ENCODE results near the gene OR4F17.
"Not testable (repeated sequence)": the region's sequence is repeated elsewhere in the genome, so short reads cannot be mapped to it uniquely, and the experiment has no call there.

OR4F17 gene, protein sequence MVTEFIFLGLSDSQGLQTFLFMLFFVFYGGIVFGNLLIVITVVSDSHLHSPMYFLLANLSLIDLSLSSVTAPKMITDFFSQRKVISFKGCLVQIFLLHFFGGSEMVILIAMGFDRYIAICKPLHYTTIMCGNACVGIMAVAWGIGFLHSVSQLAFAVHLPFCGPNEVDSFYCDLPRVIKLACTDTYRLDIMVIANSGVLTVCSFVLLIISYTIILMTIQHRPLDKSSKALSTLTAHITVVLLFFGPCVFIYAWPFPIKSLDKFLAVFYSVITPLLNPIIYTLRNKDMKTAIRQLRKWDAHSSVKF

GRCh38 chr19:106804-107203 is at the start of gene OR4F17:
Gene OR4F17, plus strand, starts transcription at chr19:107104. Its CDS starts 3,575 bp downstream, at chr19:110679.
- not testable (repeated sequence) for DNase-seq

DNA sequence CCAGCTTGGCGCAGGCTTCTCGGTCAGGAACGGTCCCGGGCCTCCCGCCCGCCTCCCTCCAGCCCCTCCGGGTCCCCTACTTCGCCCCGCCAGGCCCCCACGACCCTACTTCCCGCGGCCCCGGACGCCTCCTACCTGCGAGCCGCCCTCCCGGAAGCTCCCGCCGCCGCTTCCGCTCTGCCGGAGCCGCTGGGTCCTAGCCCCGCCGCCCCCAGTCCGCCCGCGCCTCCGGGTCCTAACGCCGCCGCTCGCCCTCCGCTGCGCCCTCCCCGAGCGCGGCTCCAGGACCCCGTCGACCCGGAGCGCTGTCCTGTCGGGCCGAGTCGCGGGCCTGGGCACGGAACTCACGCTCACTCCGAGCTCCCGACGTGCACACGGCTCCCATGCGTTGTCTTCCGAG is 36.1 kb upstream of the OR4F17 start:
- not testable (repeated sequence) for DNase-seq

- DNase-seq: not testable (repeated sequence)
These were observed 24.0 kb upstream of the OR4F17 start for GRCh38 chr19:82864-83263.

DNA sequence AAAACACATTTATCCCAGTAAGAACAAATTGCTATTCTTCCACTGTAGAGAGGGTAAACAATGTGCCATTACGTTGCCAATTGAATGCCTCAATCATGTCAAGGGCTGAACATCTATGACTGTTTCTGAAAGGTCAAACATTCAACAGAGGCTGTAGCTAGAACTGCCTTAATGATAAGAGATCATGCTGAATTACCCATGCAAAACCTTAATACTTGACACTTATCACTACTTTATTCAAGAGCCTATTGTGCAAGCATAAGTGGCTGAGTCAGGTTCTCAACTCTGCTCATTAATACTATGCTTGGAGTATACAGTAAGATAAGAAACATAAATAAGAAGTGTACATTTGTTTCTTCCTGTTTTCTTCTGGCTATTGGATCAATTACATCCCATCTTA is 23.3 kb upstream of the OR4F17 start:
- DNase-seq: not testable (repeated sequence)

GRCh38 chr19:90678-91077 is 16.2 kb upstream of the OR4F17 start:
- DNase-seq: not testable (repeated sequence)

GRCh38 chr19:94794-95193 is 12.1 kb upstream of the OR4F17 start:
- not testable (repeated sequence) for DNase-seq

DNA sequence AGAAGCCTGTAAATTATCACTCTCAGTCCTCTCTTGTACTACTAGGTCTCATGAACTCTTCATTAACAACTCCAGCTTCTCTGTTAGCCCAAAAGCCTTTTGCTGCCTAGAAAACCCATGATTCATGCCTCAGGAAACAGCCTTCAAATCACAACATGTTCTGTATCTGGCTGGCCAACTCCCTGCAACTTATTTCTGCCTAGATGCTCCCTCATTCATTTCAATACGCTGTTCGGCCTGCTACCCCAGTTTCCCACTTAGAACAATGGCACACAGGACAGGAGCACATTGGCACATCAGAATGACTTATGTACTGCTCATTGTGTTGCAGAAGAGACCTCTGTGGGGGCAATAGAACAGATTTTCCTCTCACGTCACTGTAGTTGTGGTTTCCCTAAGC is 9.3 kb upstream of the OR4F17 start:
- DNase-seq: not testable (repeated sequence)

DNA sequence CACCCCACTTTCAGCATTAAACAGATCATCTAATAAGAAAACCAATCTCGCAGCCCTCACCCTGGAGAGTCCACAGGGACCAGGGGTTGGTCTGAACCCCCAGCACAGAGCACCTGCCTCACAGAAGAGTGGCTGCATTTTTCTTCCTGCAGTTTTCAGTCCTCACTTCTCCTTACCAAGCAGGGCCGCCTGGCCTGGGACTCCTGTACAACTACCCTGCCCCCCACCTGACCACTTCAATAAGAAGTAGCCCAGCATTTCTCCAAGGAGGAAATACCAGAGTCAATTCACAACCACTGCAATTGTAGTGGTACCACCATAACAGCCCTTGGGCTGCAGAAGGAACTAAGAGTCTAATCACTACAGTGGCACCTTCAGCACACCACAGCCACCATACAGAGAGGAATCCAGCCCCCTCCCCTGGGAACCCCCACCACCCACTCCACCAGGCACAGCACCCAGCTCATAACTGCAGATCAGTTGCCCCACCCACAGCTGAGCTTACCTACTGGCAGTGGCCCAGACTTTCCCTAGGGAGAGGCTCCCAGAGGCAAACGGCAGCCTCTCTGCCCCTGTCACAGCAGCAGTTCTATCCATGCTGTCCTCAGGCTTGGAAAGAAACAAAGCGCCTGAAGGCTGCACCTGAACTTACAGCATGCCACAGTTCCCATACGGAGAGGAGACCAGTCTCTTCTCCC is 13.7 kb downstream of the OR4F17 start:
- not testable (repeated sequence) for DNase-seq

Data from amniotic stem cell (primary cell).